ENCODE results near the gene CTNNA3. TPM values are rescaled to one million over a fixed set of nuclear protein-coding genes. Genes with fewer than 3 reads are reported as not detected.
A peak's percentile ranks its signal among the peaks of the same experiment; 100 is the strongest.

CTNNA3 gene
- total RNA-seq, 1 donor: not detected

DNA sequence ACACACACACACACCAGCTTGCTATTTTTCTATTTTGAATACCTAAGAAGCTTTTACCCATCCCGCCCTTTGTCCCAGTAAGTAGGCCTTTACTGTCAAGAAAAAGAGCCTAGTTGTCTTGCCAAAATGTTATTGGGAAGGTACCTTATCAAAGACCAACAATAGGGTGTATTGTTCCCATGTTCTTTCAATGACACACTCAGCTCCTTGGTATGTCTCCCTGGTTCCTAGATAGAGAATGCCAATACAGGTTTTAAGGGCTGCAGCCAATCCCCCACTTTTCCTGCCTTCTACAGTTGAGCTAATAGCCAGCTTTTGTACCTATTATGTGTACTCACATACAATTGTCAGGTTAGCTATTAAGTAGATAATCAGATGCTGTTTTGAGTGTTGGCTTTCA lies 862.1 kb downstream of the CTNNA3 start:
- Histone ChIP-seq H3K4me2 (ENCODE audit: insufficient read depth, low read length) (no peak overlapping the region), H3K27ac (ENCODE audit: low read depth, low read length) (no peak overlapping the region), H3K9me3 (ENCODE audit: low read depth, low read length) (no peaks in the 10 kb centered on the region), H3K36me3 (ENCODE audit: insufficient read depth, low read length) (no peaks in the 10 kb centered on the region), H2AFZ (ENCODE audit: low read length) (no peak overlapping the region), H3K4me3 (ENCODE audit: insufficient read depth, low read length) (no peak overlapping the region), H3K4me1 (ENCODE audit: insufficient read depth, low read length) (no peaks in the 10 kb centered on the region), H3K79me2 (ENCODE audit: insufficient read depth, low read length) (no peaks in the 10 kb centered on the region), H4K20me1 (ENCODE audit: insufficient read depth, low read length) (no peaks in the 10 kb centered on the region), H3K27me3 (ENCODE audit: insufficient read depth, low read length) (no peaks in the 10 kb centered on the region)
- TF ChIP-seq, protein P1, sequence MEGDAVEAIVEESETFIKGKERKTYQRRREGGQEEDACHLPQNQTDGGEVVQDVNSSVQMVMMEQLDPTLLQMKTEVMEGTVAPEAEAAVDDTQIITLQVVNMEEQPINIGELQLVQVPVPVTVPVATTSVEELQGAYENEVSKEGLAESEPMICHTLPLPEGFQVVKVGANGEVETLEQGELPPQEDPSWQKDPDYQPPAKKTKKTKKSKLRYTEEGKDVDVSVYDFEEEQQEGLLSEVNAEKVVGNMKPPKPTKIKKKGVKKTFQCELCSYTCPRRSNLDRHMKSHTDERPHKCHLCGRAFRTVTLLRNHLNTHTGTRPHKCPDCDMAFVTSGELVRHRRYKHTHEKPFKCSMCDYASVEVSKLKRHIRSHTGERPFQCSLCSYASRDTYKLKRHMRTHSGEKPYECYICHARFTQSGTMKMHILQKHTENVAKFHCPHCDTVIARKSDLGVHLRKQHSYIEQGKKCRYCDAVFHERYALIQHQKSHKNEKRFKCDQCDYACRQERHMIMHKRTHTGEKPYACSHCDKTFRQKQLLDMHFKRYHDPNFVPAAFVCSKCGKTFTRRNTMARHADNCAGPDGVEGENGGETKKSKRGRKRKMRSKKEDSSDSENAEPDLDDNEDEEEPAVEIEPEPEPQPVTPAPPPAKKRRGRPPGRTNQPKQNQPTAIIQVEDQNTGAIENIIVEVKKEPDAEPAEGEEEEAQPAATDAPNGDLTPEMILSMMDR (IDR thresholded peaks at IDR 0.05; ENCODE audit: extremely low read depth, low read depth, low read length): no peak
- no peak for DNase-seq (ENCODE audit: insufficient read length, low spot score, missing footprints)

DNA sequence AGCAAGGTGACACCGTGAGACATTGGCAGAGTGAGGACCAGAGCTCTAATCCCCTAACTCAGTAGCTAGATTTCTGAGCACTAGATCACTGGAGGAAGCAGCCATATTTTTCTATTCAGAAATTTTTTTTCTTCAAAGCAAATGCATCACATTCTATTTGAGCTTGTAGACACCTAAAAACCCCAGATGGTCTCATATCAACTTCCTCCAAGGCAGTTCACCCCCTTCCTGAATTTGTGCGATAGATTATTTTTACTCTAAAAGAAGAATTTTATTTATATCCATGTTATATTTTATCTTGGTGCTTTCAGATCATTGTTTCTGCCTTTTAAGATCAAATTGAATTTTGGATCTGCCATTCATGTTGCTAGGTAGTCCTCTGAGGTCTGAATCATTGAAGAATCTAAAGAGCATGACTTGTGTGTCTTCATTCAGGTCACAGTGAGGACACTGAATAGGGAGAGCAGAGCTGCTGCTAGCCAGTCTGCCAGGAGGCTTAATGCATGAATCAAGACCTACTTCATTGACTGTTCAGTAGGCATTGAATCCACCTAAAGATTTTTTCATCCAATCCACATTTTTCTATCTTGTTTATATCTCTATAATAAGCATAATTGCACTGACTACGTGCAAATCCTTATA lies 863.1 kb downstream of the CTNNA3 start:
- Histone ChIP-seq H3K79me2 (ENCODE audit: insufficient read depth, low read length) (no peaks in the 10 kb centered on the region), H3K4me3 (ENCODE audit: insufficient read depth, low read length) (no peak overlapping the region), H4K20me1 (ENCODE audit: insufficient read depth, low read length) (no peaks in the 10 kb centered on the region), H3K27me3 (ENCODE audit: insufficient read depth, low read length) (no peaks in the 10 kb centered on the region), H3K4me2 (ENCODE audit: insufficient read depth, low read length) (no peak overlapping the region), H3K27ac (ENCODE audit: low read depth, low read length) (no peak overlapping the region), H3K4me1 (ENCODE audit: insufficient read depth, low read length) (no peaks in the 10 kb centered on the region), H3K9me3 (ENCODE audit: low read depth, low read length) (no peaks in the 10 kb centered on the region), H3K36me3 (ENCODE audit: insufficient read depth, low read length) (no peaks in the 10 kb centered on the region), H2AFZ (ENCODE audit: low read length) (no peak overlapping the region)
- no peak for DNase-seq (ENCODE audit: insufficient read length, low spot score, missing footprints)
- TF ChIP-seq, protein P1 (IDR thresholded peaks at IDR 0.05; ENCODE audit: extremely low read depth, low read depth, low read length): no peak

DNA sequence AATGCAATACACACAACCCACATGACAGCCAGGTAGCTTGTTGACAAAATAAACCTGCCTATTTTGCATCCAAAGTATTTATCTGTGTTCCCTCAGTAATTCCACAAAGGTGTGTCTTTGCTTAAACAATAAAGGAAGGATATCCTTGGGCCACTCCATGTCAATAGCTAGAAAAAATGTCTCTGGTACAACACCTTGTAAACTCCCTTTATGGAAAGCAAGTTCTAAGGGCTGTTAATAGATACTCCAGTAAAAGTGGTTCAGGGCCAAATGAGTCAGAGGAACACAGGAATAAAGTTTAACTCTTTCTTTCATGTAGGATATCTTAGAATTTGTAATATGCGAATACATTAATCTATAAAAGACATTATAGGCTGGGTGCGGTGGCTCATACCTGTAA lies 867.0 kb downstream of the CTNNA3 start:
- DNase-seq (ENCODE audit: insufficient read length, low spot score, missing footprints): no peak
- H4K20me1 ChIP-seq (ENCODE audit: insufficient read depth, low read length): no peaks in the 10 kb centered on the region
- H3K4me2 ChIP-seq (ENCODE audit: insufficient read depth, low read length): no peak overlapping the region
- TF ChIP-seq, protein P1 (IDR thresholded peaks at IDR 0.05; ENCODE audit: extremely low read depth, low read depth, low read length): no peak
- no peak overlapping the region for H3K27ac ChIP-seq (ENCODE audit: low read depth, low read length)
- H3K79me2 ChIP-seq (ENCODE audit: insufficient read depth, low read length): no peaks in the 10 kb centered on the region
- no peak overlapping the region for H3K4me3 ChIP-seq (ENCODE audit: insufficient read depth, low read length)
- H3K4me1 ChIP-seq (ENCODE audit: insufficient read depth, low read length): peaks cover 8% of the 10 kb centered on the region
- H2AFZ ChIP-seq (ENCODE audit: low read length): no peak overlapping the region
- H3K27me3 ChIP-seq (ENCODE audit: insufficient read depth, low read length): no peaks in the 10 kb centered on the region
- H3K36me3 ChIP-seq (ENCODE audit: insufficient read depth, low read length): no peaks in the 10 kb centered on the region
- H3K9me3 ChIP-seq (ENCODE audit: low read depth, low read length): no peaks in the 10 kb centered on the region

DNA sequence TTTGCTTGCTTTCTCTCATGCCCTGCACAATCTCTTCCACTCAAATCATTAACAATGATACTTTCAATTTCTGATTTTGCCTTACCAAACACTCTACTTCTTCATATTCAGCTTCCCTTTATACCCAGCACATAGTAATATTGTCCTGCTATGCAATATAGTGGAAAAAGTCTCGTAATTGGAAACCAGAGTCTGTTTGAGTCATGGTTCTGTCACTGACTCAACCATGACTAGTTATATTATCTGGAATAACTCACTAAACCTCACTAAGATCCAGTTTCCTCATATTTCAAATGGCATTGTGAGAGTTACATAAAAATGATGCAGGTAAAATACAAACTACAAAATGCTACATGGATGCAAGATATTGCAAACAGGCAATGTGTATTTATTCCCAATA lies 868.6 kb downstream of the CTNNA3 start:
- Histone ChIP-seq H4K20me1 (ENCODE audit: insufficient read depth, low read length) (no peaks in the 10 kb centered on the region), H3K36me3 (ENCODE audit: insufficient read depth, low read length) (no peaks in the 10 kb centered on the region), H3K4me2 (ENCODE audit: insufficient read depth, low read length) (peak overlapping the region; percentile 14), H3K79me2 (ENCODE audit: insufficient read depth, low read length) (no peaks in the 10 kb centered on the region), H2AFZ (ENCODE audit: low read length) (no peak overlapping the region), H3K9me3 (ENCODE audit: low read depth, low read length) (no peaks in the 10 kb centered on the region), H3K27me3 (ENCODE audit: insufficient read depth, low read length) (no peaks in the 10 kb centered on the region), H3K4me3 (ENCODE audit: insufficient read depth, low read length) (no peak overlapping the region), H3K4me1 (ENCODE audit: insufficient read depth, low read length) (peaks cover 8% of the 10 kb centered on the region), H3K27ac (ENCODE audit: low read depth, low read length) (no peak overlapping the region)
- no peak for DNase-seq (ENCODE audit: insufficient read length, low spot score, missing footprints)
- TF ChIP-seq, protein P1 (IDR thresholded peaks at IDR 0.05; ENCODE audit: extremely low read depth, low read depth, low read length): no peak

Data from osteoblast (primary cell).